ENCODE data around the gene CAPZB.
"Not testable (repeated sequence)": the region's sequence is repeated elsewhere in the genome, so short reads cannot be mapped to it uniquely, and the experiment has no call there.

CAPZB gene

GRCh38 chr1:19497443-19497842 is 12.1 kb upstream of the CAPZB start:
- not testable (repeated sequence) for DNase-seq (ENCODE audit: low spot score)

- DNase-seq (ENCODE audit: low spot score): no peak
Observed at GRCh38 chr1:19496527-19496874, 11.2 kb upstream of the CAPZB start.

GRCh38 chr1:19495799-19496526 is 10.6 kb upstream of the CAPZB start:
- no peak for DNase-seq (ENCODE audit: low spot score)

- no peak for DNase-seq (ENCODE audit: low spot score)
Observed at GRCh38 chr1:19495000-19495656, 9.8 kb upstream of the CAPZB start.

GRCh38 chr1:19493547-19493946 is 8.2 kb upstream of the CAPZB start:
- DNase-seq (ENCODE audit: low spot score): no peak

GRCh38 chr1:19489996-19490395 is 4.7 kb upstream of the CAPZB start:
- DNase-seq (ENCODE audit: low spot score): no peak

- DNase-seq (ENCODE audit: low spot score): no peak
Observed at GRCh38 chr1:19488136-19488535, 2.8 kb upstream of the CAPZB start.

GRCh38 chr1:19484798-19485361 is 459 bp downstream of the CAPZB start:
- DNase-seq (ENCODE audit: low spot score): no peak

GRCh38 chr1:19484338-19484797 is 971 bp downstream of the CAPZB start:
- no peak for DNase-seq (ENCODE audit: low spot score)

GRCh38 chr1:19483691-19484090 is 1.6 kb downstream of the CAPZB start:
- DNase-seq (ENCODE audit: low spot score): no peak

GRCh38 chr1:19483261-19483660 is 2.1 kb downstream of the CAPZB start:
- DNase-seq (ENCODE audit: low spot score): no peak

GRCh38 chr1:19481826-19482398 is 3.4 kb downstream of the CAPZB start:
- no peak for DNase-seq (ENCODE audit: low spot score)

GRCh38 chr1:19480282-19480681 is 5.1 kb downstream of the CAPZB start:
- DNase-seq (ENCODE audit: low spot score): no peak

GRCh38 chr1:19479351-19480120 is 5.8 kb downstream of the CAPZB start:
- DNase-seq (ENCODE audit: low spot score): no peak

GRCh38 chr1:19478322-19478721 is 7.0 kb downstream of the CAPZB start:
- no peak for DNase-seq (ENCODE audit: low spot score)

- no peak for DNase-seq (ENCODE audit: low spot score)
Observed at GRCh38 chr1:19477284-19478249, 7.8 kb downstream of the CAPZB start.

- no peak for DNase-seq (ENCODE audit: low spot score)
Observed at GRCh38 chr1:19476450-19477190, 8.7 kb downstream of the CAPZB start.

GRCh38 chr1:19475296-19475695 is 10.0 kb downstream of the CAPZB start:
- DNase-seq (ENCODE audit: low spot score): no peak

GRCh38 chr1:19472174-19472573 is 13.2 kb downstream of the CAPZB start:
- DNase-seq (ENCODE audit: low spot score): no peak

- DNase-seq (ENCODE audit: low spot score): no peak
Observed at GRCh38 chr1:19469004-19469403, 16.3 kb downstream of the CAPZB start.

Measured in SW480 (cell line).